GM12873 (cell line): Measurements from ENCODE around the gene AURKB.

Experiments used
- TF ChIP-seq, protein P1 (sequence below): IDR thresholded peaks from 2 replicates; pipeline ENCODE4 v1.5.1; 2012; ENCODE audit warnings: low read depth, mild to moderate bottlenecking, moderate library complexity, low read length, control low read depth; ENCODE audit not compliant: insufficient read depth; ENCODE audit errors: missing control alignments

The AURKB gene

GRCh38 chr17:8189041-8189710, 21.2 kb downstream of the AURKB start:
- TF ChIP-seq, protein P1, sequence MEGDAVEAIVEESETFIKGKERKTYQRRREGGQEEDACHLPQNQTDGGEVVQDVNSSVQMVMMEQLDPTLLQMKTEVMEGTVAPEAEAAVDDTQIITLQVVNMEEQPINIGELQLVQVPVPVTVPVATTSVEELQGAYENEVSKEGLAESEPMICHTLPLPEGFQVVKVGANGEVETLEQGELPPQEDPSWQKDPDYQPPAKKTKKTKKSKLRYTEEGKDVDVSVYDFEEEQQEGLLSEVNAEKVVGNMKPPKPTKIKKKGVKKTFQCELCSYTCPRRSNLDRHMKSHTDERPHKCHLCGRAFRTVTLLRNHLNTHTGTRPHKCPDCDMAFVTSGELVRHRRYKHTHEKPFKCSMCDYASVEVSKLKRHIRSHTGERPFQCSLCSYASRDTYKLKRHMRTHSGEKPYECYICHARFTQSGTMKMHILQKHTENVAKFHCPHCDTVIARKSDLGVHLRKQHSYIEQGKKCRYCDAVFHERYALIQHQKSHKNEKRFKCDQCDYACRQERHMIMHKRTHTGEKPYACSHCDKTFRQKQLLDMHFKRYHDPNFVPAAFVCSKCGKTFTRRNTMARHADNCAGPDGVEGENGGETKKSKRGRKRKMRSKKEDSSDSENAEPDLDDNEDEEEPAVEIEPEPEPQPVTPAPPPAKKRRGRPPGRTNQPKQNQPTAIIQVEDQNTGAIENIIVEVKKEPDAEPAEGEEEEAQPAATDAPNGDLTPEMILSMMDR = no peak

- TF ChIP-seq, protein P1 = no peak
Observed at GRCh38 chr17:8188263-8188839, 22.0 kb downstream of the AURKB start.

- TF ChIP-seq, protein P1 = no peak
Observed at GRCh38 chr17:8187517-8188262, 22.7 kb downstream of the AURKB start.

GRCh38 chr17:8186787-8187516, 23.4 kb downstream of the AURKB start:
- TF ChIP-seq, protein P1 = no peak

DNA sequence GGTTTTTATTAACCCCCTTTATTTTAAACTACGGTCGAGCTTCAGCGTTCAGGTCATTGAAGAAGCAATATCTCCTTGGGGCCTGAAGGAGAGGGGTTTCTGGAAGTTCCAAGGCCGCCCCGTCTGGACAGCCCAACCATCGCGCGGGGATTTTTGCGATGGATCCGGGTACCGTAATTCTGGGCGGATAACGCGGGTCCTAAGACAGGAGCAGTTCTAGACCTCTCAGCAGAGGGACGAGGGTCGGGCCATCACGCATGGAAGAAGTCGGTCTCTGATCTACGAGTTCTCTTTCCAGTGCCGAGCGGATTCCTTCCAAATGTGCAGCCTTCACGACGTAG, 24.0 kb downstream of the AURKB start:
- TF ChIP-seq, protein P1 = peak; percentile 38

DNA sequence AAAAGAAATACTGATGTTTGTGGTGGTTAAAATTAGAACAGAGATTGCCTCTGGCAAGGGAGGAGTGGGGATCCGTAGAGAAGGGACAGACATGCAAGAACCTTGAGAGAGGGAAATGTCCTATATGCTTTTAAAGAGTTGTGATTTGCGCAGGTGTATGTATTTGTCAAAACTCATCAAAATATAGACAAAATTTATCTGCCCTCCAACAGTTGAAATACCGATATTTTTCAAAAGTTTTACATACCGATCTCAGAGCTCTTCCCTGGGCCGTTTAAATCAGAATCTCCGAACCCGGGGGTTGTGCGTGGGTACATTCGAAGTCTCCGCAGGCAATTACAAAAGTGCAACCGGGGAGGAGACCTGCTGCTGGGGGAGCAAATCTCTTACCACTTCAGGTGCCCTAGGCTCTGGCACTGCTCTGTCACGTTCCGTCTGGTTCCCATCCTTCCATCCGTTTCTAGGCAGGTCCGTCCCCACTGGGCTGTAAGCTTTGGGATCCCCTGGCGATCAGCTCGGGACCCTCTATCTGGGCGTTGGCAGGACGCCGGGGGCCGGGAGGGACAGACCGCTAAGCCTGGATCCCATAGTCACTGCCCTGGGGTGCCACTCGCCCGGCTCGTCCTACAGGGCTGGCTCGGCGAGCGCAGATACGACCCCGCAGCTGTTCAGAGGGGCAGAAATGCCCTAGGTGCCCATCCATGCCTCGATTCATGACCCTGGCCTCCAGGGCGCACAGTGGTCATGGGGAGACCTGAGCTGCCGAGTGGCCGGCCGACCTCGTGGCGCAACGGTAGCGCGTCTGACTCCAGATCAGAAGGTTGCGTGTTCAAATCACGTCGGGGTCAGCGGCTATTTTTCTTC, 24.6 kb downstream of the AURKB start:
- TF ChIP-seq, protein P1 = no peak
